OCI-LY1 (cell line): ENCODE data around the gene CCDC33.

Experiments
- H2AFZ ChIP-seq: fragments of 200-600 bp; sonication (generic), shearing (Covaris generic); 2 replicates; pipeline ENCODE4 v1.6.0; 2014; ENCODE audit warnings: antibody characterized with exemption, mild to moderate bottlenecking, low read length
- H3F3A ChIP-seq: fragments of 200-600 bp; sonication (generic), shearing (Covaris generic); 2 replicates; pipeline ENCODE4 v1.6.0; 2014; ENCODE audit warnings: mild to moderate bottlenecking, antibody characterized with exemption, low read length, moderate library complexity; ENCODE audit not compliant: insufficient read depth
- H3K27ac ChIP-seq: fragments of 200-600 bp; sonication (generic); 2 replicates; pipeline ENCODE4 v1.5.1; 2014; ENCODE audit warnings: low read length, mixed run types, mild to moderate bottlenecking, low read depth; ENCODE audit not compliant: poor library complexity, severe bottlenecking
- H3K27me3 ChIP-seq: fragments of 200-600 bp; sonication (generic); 2 replicates; pipeline ENCODE4 v1.6.0; 2014; ENCODE audit warnings: antibody characterized with exemption, mild to moderate bottlenecking, low read length, moderate library complexity; ENCODE audit not compliant: insufficient read depth
- H3K36me3 ChIP-seq: fragments of 200-600 bp; sonication (generic); 2 replicates; pipeline ENCODE4 v1.6.1; 2014; ENCODE audit warnings: mild to moderate bottlenecking, antibody characterized with exemption, low read length, moderate library complexity, mixed read lengths; ENCODE audit not compliant: insufficient read depth
- H3K4me1 ChIP-seq: fragments of 200-600 bp; sonication (generic); 2 replicates; pipeline ENCODE4 v1.5.1; 2014; ENCODE audit warnings: mild to moderate bottlenecking, low read length, moderate library complexity; ENCODE audit not compliant: insufficient read depth, severe bottlenecking
- H3K4me2 ChIP-seq: fragments of 200-600 bp; sonication (generic), shearing (Covaris generic); 2 replicates; pipeline ENCODE4 v1.6.1; 2014; ENCODE audit warnings: low read length
- H3K4me3 ChIP-seq: fragments of 200-600 bp; sonication (generic); 2 replicates; pipeline ENCODE4 v1.5.1; 2014; ENCODE audit warnings: low read length, low read depth, mild to moderate bottlenecking, mixed read lengths; ENCODE audit not compliant: poor library complexity, severe bottlenecking
- H3K79me2 ChIP-seq: fragments of 200-600 bp; shearing (Covaris generic); 2 replicates; pipeline ENCODE4 v1.6.1; 2016; ENCODE audit warnings: mixed run types, low read length, mixed read lengths; ENCODE audit not compliant: insufficient read depth
- H3K9ac ChIP-seq: fragments of 200-600 bp; sonication (generic), shearing (Covaris generic); 2 replicates; pipeline ENCODE4 v1.6.1; 2014; ENCODE audit warnings: mild to moderate bottlenecking, low read length, mixed read lengths
- H3K9me2 ChIP-seq: fragments of 200-600 bp; sonication (generic), shearing (Covaris generic); 2 replicates; pipeline ENCODE4 v1.6.1; 2014; ENCODE audit warnings: low read depth, mild to moderate bottlenecking, low read length, mixed read lengths
- H3K9me3 ChIP-seq: fragments of 200-600 bp; shearing (Covaris generic); 2 replicates; pipeline ENCODE4 v1.6.1; 2014; ENCODE audit warnings: low read length, mixed read lengths
- H4K20me1 ChIP-seq: fragments of 200-600 bp; sonication (generic), shearing (Covaris generic); 2 replicates; pipeline ENCODE4 v1.6.0; 2016; ENCODE audit warnings: mild to moderate bottlenecking, low read length; ENCODE audit not compliant: insufficient read depth
- CTCF ChIP-seq: fragments of 200-600 bp; sonication (generic), shearing (Covaris generic); IDR thresholded peaks from 2 replicates; pipeline ENCODE4 v1.5.1; 2017; ENCODE audit warnings: mild to moderate bottlenecking, antibody characterized with exemption, low read length, moderate library complexity, mixed read lengths
- EZH2 ChIP-seq: fragments of 200-600 bp; sonication (generic), shearing (Covaris generic); IDR thresholded peaks from 2 replicates; pipeline ENCODE4 v1.8.0; 2017; ENCODE audit warnings: borderline replicate concordance, mixed run types, mild to moderate bottlenecking, antibody characterized with exemption, low read length, moderate library complexity, mixed read lengths

Gene CCDC33

GRCh38 chr15:74370471-74370870 is 134.3 kb downstream of the CCDC33 start:
- Histone ChIP-seq H2AFZ (no peak overlapping the region), H3K4me3 (no peak overlapping the region), H3K79me2 (no peaks in the 10 kb centered on the region), H3K9ac (no peak overlapping the region), H4K20me1 (no peaks in the 10 kb centered on the region), H3F3A (no peaks in the 10 kb centered on the region), H3K27me3 (peaks cover 4% of the 10 kb centered on the region; the same call in 1 of the 2 replicates), H3K36me3 (no peaks in the 10 kb centered on the region), H3K4me2 (no peak overlapping the region), H3K9me3 (no peaks in the 10 kb centered on the region), H3K27ac (no peak overlapping the region), H3K4me1 (peaks cover 17% of the 10 kb centered on the region), H3K9me2 (no peaks in the 10 kb centered on the region)
- TF ChIP-seq EZH2: no peak
- no peak for TF ChIP-seq CTCF

- no peaks in the 10 kb centered on the region for H3F3A ChIP-seq
- no peaks in the 10 kb centered on the region for H3K36me3 ChIP-seq
- H3K27me3 ChIP-seq: no peaks in the 10 kb centered on the region
- H3K27ac ChIP-seq: no peak overlapping the region
- no peaks in the 10 kb centered on the region for H3K9me3 ChIP-seq
- peak overlapping the region; percentile 91 for H3K4me2 ChIP-seq
- no peaks in the 10 kb centered on the region for H3K9me2 ChIP-seq
- H3K4me1 ChIP-seq: peaks cover 17% of the 10 kb centered on the region
- H4K20me1 ChIP-seq: no peaks in the 10 kb centered on the region
- H3K79me2 ChIP-seq: no peaks in the 10 kb centered on the region
- peak overlapping the region; percentile 71 for H3K4me3 ChIP-seq
- H2AFZ ChIP-seq: no peak overlapping the region
- no peak for TF ChIP-seq EZH2
- TF ChIP-seq CTCF: no peak
- no peak overlapping the region; the same call in 1 of the 2 replicates for H3K9ac ChIP-seq
Observed at GRCh38 chr15:74373056-74373650, 137.0 kb downstream of the CCDC33 start.

- Histone ChIP-seq H3K9me2 (no peaks in the 10 kb centered on the region), H3F3A (no peaks in the 10 kb centered on the region), H3K4me3 (peak overlapping the region; percentile 71), H3K36me3 (no peaks in the 10 kb centered on the region), H3K27ac (peak overlapping the region; percentile 68), H3K4me2 (peak overlapping the region; percentile 91), H4K20me1 (no peaks in the 10 kb centered on the region), H3K9ac (peak overlapping the region; percentile 71), H3K9me3 (no peaks in the 10 kb centered on the region), H3K4me1 (peaks cover 17% of the 10 kb centered on the region), H3K27me3 (no peaks in the 10 kb centered on the region; the same call in 1 of the 2 replicates), H2AFZ (peak overlapping the region; percentile 62; the same call in 1 of the 2 replicates), H3K79me2 (no peaks in the 10 kb centered on the region)
- TF ChIP-seq EZH2 (no peak), CTCF (peak; percentile 84)
Observed at GRCh38 chr15:74373731-74374647, 137.9 kb downstream of the CCDC33 start.
